Activated CD4-positive, alpha-beta T cell treated with anti-CD3 and anti-CD28 coated beads for 36 hours (primary cell): ENCODE data around the gene HSPE1. TPM values are rescaled to one million over a fixed set of nuclear protein-coding genes. Genes with fewer than 3 reads are reported as not detected.
"Not testable (repeated sequence)": the region's sequence is repeated elsewhere in the genome, so short reads cannot be mapped to it uniquely, and the experiment has no call there.

Source experiments
- ATAC-seq: fragments of 200-7000 bp; cut with Tn5 transposase; one replicate; pipeline ENCODE4 v1.10.0; 2021; ENCODE audit warnings: mild to moderate bottlenecking, moderate library complexity
- CTCF ChIA-PET: fragments of 350-600 bp; sonication (Branson Sonifier 250); formaldehyde crosslinking; loops from one replicate; lab custom pipeline; 2021; ENCODE audit warnings: antibody characterized with exemption; lab: Charles Lee
- POLR2A ChIA-PET: fragments of 350-600 bp; sonication (Branson Sonifier 250); formaldehyde crosslinking; loops from one replicate; lab custom pipeline; 2021; ENCODE audit warnings: antibody characterized with exemption, inconsistent platforms; lab: Charles Lee
- DNase-seq: peaks from one replicate; pipeline ENCODE4 v3.0.0-alpha.2; 2020
- H3K27ac Mint-ChIP-seq: one replicate; pipeline ENCODE4 v1.8.0; 2021; ENCODE audit warnings: mixed read lengths
- H3K27me3 Mint-ChIP-seq: one replicate; pipeline ENCODE4 v1.8.0; 2021; ENCODE audit warnings: mixed read lengths
- H3K36me3 Mint-ChIP-seq: one replicate; pipeline ENCODE4 v1.8.0; 2021; ENCODE audit warnings: low read depth, mixed read lengths
- H3K4me1 Mint-ChIP-seq: one replicate; pipeline ENCODE4 v1.8.0; 2021; ENCODE audit warnings: mixed read lengths
- H3K4me3 Mint-ChIP-seq: one replicate; pipeline ENCODE4 v1.8.0; 2021; ENCODE audit warnings: mild to moderate bottlenecking, moderate library complexity, mixed read lengths
- H3K9me3 Mint-ChIP-seq: one replicate; pipeline ENCODE4 v1.8.0; 2021; ENCODE audit warnings: low read depth, mixed read lengths
- intact Hi-C, 2 experiments: fragments of 100-400 bp; cut with DNase I in 1 of 2; cut with micrococcal nuclease in 1 of 2; formaldehyde crosslinking; loops; one replicate each; pipeline versions ENCODE4 v1.14.2 to v1.15.1; 2022 to 2024; cut with DNase I, micrococcal nuclease
- total RNA-seq, 2 experiments: library from RNA; stranded (reverse); gene quantifications; one replicate each; pipeline ENCODE4 v1.2.3, GENCODE V29; 2021

The HSPE1 gene
- total RNA-seq, 2 experiments from 2014 or later = 250 to 356 TPM

GRCh38 chr2:197461057-197461456 lies 39.1 kb upstream of the HSPE1 start:
- Mint-ChIP-seq H3K27me3 (no peaks in the 10 kb centered on the region), H3K4me3 (no peak overlapping the region), H3K36me3 (peaks cover 22% of the 10 kb centered on the region), H3K9me3 (no peaks in the 10 kb centered on the region), H3K4me1 (peaks cover 24% of the 10 kb centered on the region), H3K27ac (peak overlapping the region; percentile 14)
- no peak for DNase-seq
- no peak for ATAC-seq
- ChIA-PET CTCF (interaction anchor here (0.6 kb wide), 1 partner anchor 591 kb away, joined by 3 read pairs; no protein-coding TSS in a partner anchor), POLR2A (no interaction called here)
- intact Hi-C loops = no loop called here

- no peaks in the 10 kb centered on the region for H3K27me3 Mint-ChIP-seq
- H3K4me3 Mint-ChIP-seq = no peak overlapping the region
- intact Hi-C loops = no loop called here
- DNase-seq (no peak), ATAC-seq (no peak)
- POLR2A ChIA-PET = no interaction called here
- H3K9me3 Mint-ChIP-seq = no peaks in the 10 kb centered on the region
- H3K4me1 Mint-ChIP-seq = peaks cover 7% of the 10 kb centered on the region
- H3K27ac Mint-ChIP-seq = no peak overlapping the region
- peaks cover 31% of the 10 kb centered on the region for H3K36me3 Mint-ChIP-seq
- CTCF ChIA-PET = no interaction called here
Observed at GRCh38 chr2:197464175-197464574, 36.0 kb upstream of the HSPE1 start.

GRCh38 chr2:197472166-197472565 lies 28.0 kb upstream of the HSPE1 start:
- no peaks in the 10 kb centered on the region for H3K4me1 Mint-ChIP-seq
- H3K27me3 Mint-ChIP-seq = no peaks in the 10 kb centered on the region
- intact Hi-C loops = no loop called here
- ChIA-PET CTCF (no interaction called here), POLR2A (no interaction called here)
- no peak overlapping the region for H3K4me3 Mint-ChIP-seq
- no peak overlapping the region for H3K27ac Mint-ChIP-seq
- ATAC-seq (no peak), DNase-seq (no peak)
- peaks cover 28% of the 10 kb centered on the region for H3K36me3 Mint-ChIP-seq
- no peaks in the 10 kb centered on the region for H3K9me3 Mint-ChIP-seq

GRCh38 chr2:197477797-197478196 lies 22.4 kb upstream of the HSPE1 start:
- ChIA-PET CTCF (no interaction called here), POLR2A (no interaction called here)
- Mint-ChIP-seq H3K4me3 (no peak overlapping the region), H3K27me3 (no peaks in the 10 kb centered on the region), H3K36me3 (peaks cover 46% of the 10 kb centered on the region), H3K27ac (no peak overlapping the region), H3K4me1 (no peaks in the 10 kb centered on the region), H3K9me3 (no peaks in the 10 kb centered on the region)
- no peak for ATAC-seq
- DNase-seq = no peak
- intact Hi-C loops = no loop called here

GRCh38 chr2:197480165-197481036 lies 19.8 kb upstream of the HSPE1 start:
- Mint-ChIP-seq H3K4me1 (peaks cover under 1% of the 10 kb centered on the region), H3K27me3 (no peaks in the 10 kb centered on the region), H3K36me3 (peaks cover 63% of the 10 kb centered on the region), H3K4me3 (no peak overlapping the region), H3K9me3 (peaks cover 8% of the 10 kb centered on the region), H3K27ac (peak overlapping the region; percentile 48)
- CTCF ChIA-PET = no interaction called here
- no peak for ATAC-seq
- intact Hi-C loops = no loop called here
- no peak for DNase-seq
- POLR2A ChIA-PET = interaction anchor here (0.6 kb wide), 1 partner anchor 365 kb away, joined by 3 read pairs; no protein-coding TSS in a partner anchor

GRCh38 chr2:197484248-197484647 lies 15.9 kb upstream of the HSPE1 start:
- H3K9me3 Mint-ChIP-seq, CTCF ChIA-PET, H3K4me3 Mint-ChIP-seq, intact Hi-C loops, DNase-seq, H3K27me3 Mint-ChIP-seq, H3K27ac Mint-ChIP-seq: not testable (repeated sequence)
- peak; percentile 8 for ATAC-seq
- Mint-ChIP-seq H3K4me1 (peaks cover 15% of the 10 kb centered on the region), H3K36me3 (peaks cover 80% of the 10 kb centered on the region)
- POLR2A ChIA-PET = interaction anchor here (0.6 to 1.3 kb wide), 4 partner anchors 13 to 73 kb away, joined by 4 to 11 read pairs (median 4); partner anchors contain the start of genes HSPD1 and HSPE1

- CTCF ChIA-PET = no interaction called here
- POLR2A ChIA-PET = no interaction called here
- Mint-ChIP-seq H3K4me1 (peaks cover 24% of the 10 kb centered on the region), H3K9me3 (peaks cover 8% of the 10 kb centered on the region), H3K27me3 (no peaks in the 10 kb centered on the region), H3K4me3 (no peak overlapping the region), H3K27ac (no peak overlapping the region), H3K36me3 (peaks cover 82% of the 10 kb centered on the region)
- DNase-seq = no peak
- intact Hi-C loops = no loop called here
- no peak for ATAC-seq
Observed at GRCh38 chr2:197486175-197486574, 14.0 kb upstream of the HSPE1 start.

GRCh38 chr2:197487385-197487784 lies 12.8 kb upstream of the HSPE1 start:
- CTCF ChIA-PET = interaction anchor here (0.6 kb wide), 1 partner anchor 42 kb away, joined by 3 read pairs; no protein-coding TSS in a partner anchor
- Mint-ChIP-seq H3K36me3 (peaks cover 87% of the 10 kb centered on the region), H3K4me1 (peaks cover 26% of the 10 kb centered on the region), H3K27ac (peak overlapping the region; percentile 5), H3K27me3 (no peaks in the 10 kb centered on the region), H3K9me3 (peaks cover 8% of the 10 kb centered on the region), H3K4me3 (no peak overlapping the region)
- ATAC-seq (no peak), DNase-seq (no peak)
- intact Hi-C loops = loop anchor here in 1 of 2 experiments (1.0 kb wide), 1 partner anchor 9 kb away; no protein-coding TSS in a partner anchor
- POLR2A ChIA-PET = no interaction called here

- Mint-ChIP-seq H3K4me3 (peak overlapping the region; percentile 92), H3K36me3 (peaks cover 79% of the 10 kb centered on the region), H3K9me3 (no peaks in the 10 kb centered on the region), H3K4me1 (peaks cover 51% of the 10 kb centered on the region), H3K27me3 (no peaks in the 10 kb centered on the region), H3K27ac (peak overlapping the region; percentile 97)
- CTCF ChIA-PET = interaction anchor here (0.6 to 1.2 kb wide), 3 partner anchors 40 to 102 kb away, joined by 3 to 5 read pairs (median 3); no protein-coding TSS in a partner anchor
- intact Hi-C loops = loop anchor here (1.0 to 10.0 kb wide), 4 partner anchors 8 to 1323 kb away; partner anchors contain the start of gene STK17B (in 1 of the 2)
- POLR2A ChIA-PET = interaction anchor here (0.5 to 1.0 kb wide), 2 partner anchors 8 to 41 kb away, joined by 3 to 4 read pairs; no protein-coding TSS in a partner anchor
- DNase-seq (no peak), ATAC-seq (no peak)
Observed at GRCh38 chr2:197495433-197496134, 4.6 kb upstream of the HSPE1 start.

- Mint-ChIP-seq H3K9me3 (no peaks in the 10 kb centered on the region), H3K36me3 (peaks cover 80% of the 10 kb centered on the region), H3K27ac (peak overlapping the region; percentile 97), H3K27me3 (no peaks in the 10 kb centered on the region), H3K4me3 (peak overlapping the region; percentile 92), H3K4me1 (peaks cover 49% of the 10 kb centered on the region)
- ChIA-PET POLR2A (interaction anchor here (0.5 kb wide), 1 partner anchor 12 kb away, joined by 4 read pairs; no protein-coding TSS in a partner anchor), CTCF (interaction anchor here (0.6 to 1.2 kb wide), 3 partner anchors 41 to 1505 kb away, joined by 3 read pairs; no protein-coding TSS in a partner anchor)
- DNase-seq (no peak), ATAC-seq (no peak)
- intact Hi-C loops = loop anchor here (1.0 to 10.0 kb wide), 4 partner anchors 9 to 1324 kb away; partner anchors contain the start of gene STK17B (in 1 of the 2)
Observed at GRCh38 chr2:197496695-197497094, 3.5 kb upstream of the HSPE1 start.

- ATAC-seq (no peak), DNase-seq (no peak)
- intact Hi-C loops = loop anchor here (5.0 to 10.0 kb wide), 3 partner anchors 277 to 1325 kb away; partner anchors contain the start of gene STK17B (in 1 of the 2)
- peak overlapping the region; percentile 97 for H3K27ac Mint-ChIP-seq
- ChIA-PET CTCF (interaction anchor here (0.6 kb wide), 1 partner anchor 1505 kb away, joined by 3 read pairs; no protein-coding TSS in a partner anchor), POLR2A (interaction anchor here (0.5 kb wide), 1 partner anchor 13 kb away, joined by 4 read pairs; no protein-coding TSS in a partner anchor)
- H3K4me1 Mint-ChIP-seq = peaks cover 56% of the 10 kb centered on the region
- H3K27me3 Mint-ChIP-seq = no peaks in the 10 kb centered on the region
- H3K36me3 Mint-ChIP-seq = peaks cover 84% of the 10 kb centered on the region
- H3K4me3 Mint-ChIP-seq = peak overlapping the region; percentile 92
- H3K9me3 Mint-ChIP-seq = no peaks in the 10 kb centered on the region
Observed at GRCh38 chr2:197497326-197497725, 2.9 kb upstream of the HSPE1 start.
